RKO (cell line): ENCODE measurements around the gene SYT6.

Experiments used
- DNase-seq: peaks from one replicate; pipeline ENCODE4 v3.0.0-alpha.2; 2016; ENCODE audit warnings: low spot score

The SYT6 gene

GRCh38 chr1:114153261-114154145 lies at the start of gene SYT6:
Gene SYT6, minus strand, starts transcription at chr1:114153869. Its CDS starts 97 bp downstream, at chr1:114153772.
- no peak for DNase-seq

GRCh38 chr1:114201486-114201885 lies 47.8 kb upstream of the SYT6 start:
- no peak for DNase-seq

GRCh38 chr1:114199017-114199594 lies 45.4 kb upstream of the SYT6 start:
- no peak for DNase-seq

- no peak for DNase-seq
Observed at GRCh38 chr1:114196992-114197907, 43.6 kb upstream of the SYT6 start.

- DNase-seq = no peak
Observed at GRCh38 chr1:114195819-114196218, 42.1 kb upstream of the SYT6 start.

GRCh38 chr1:114192328-114192727 lies 38.7 kb upstream of the SYT6 start:
- DNase-seq = no peak

- DNase-seq = no peak
Observed at GRCh38 chr1:114189398-114189797, 35.7 kb upstream of the SYT6 start.

GRCh38 chr1:114181356-114181755 lies 27.7 kb upstream of the SYT6 start:
- no peak for DNase-seq

- DNase-seq = no peak
Observed at GRCh38 chr1:114180742-114181141, 27.1 kb upstream of the SYT6 start.

- no peak for DNase-seq
Observed at GRCh38 chr1:114178936-114179335, 25.3 kb upstream of the SYT6 start.

- no peak for DNase-seq
Observed at GRCh38 chr1:114177282-114177681, 23.6 kb upstream of the SYT6 start.

- no peak for DNase-seq
Observed at GRCh38 chr1:114176366-114176765, 22.7 kb upstream of the SYT6 start.

- no peak for DNase-seq
Observed at GRCh38 chr1:114173680-114174079, 20.0 kb upstream of the SYT6 start.

GRCh38 chr1:114169509-114169908 lies 15.8 kb upstream of the SYT6 start:
- no peak for DNase-seq

GRCh38 chr1:114167226-114167625 lies 13.6 kb upstream of the SYT6 start:
- DNase-seq = no peak

GRCh38 chr1:114164840-114165543 lies 11.3 kb upstream of the SYT6 start:
- DNase-seq = no peak

GRCh38 chr1:114159941-114160340 lies 6.3 kb upstream of the SYT6 start:
- no peak for DNase-seq

GRCh38 chr1:114157275-114157660 lies 3.6 kb upstream of the SYT6 start:
- no peak for DNase-seq

GRCh38 chr1:114156538-114157274 lies 3.0 kb upstream of the SYT6 start:
- no peak for DNase-seq

- no peak for DNase-seq
Observed at GRCh38 chr1:114155706-114156105, 2.0 kb upstream of the SYT6 start.

- no peak for DNase-seq
Observed at GRCh38 chr1:114154963-114155322, 1.3 kb upstream of the SYT6 start.
